Keratinocyte (primary cell): ENCODE results near the gene RCAN2. TPM values are rescaled to one million over a fixed set of nuclear protein-coding genes. Genes with fewer than 3 reads are reported as not detected.

Experiments
- DNase-seq: peaks from one replicate; pipeline ENCODE4 v3.0.0-alpha.2; 2011; ENCODE audit warnings: low read depth, missing footprints, low spot score
- FAIRE-seq: peaks from 2 replicates; lab custom pipeline; 2011; peaks lifted over from hg19 to GRCh38; lab: Jason Lieb, UNC
- H2AFZ ChIP-seq: 2 replicates; pipeline ENCODE4 v1.6.0; 2012; ENCODE audit warnings: low read length, control low read depth, inconsistent platforms; ENCODE audit not compliant: control insufficient read depth
- H3K27ac ChIP-seq: 2 replicates; pipeline ENCODE4 v1.5.1; 2011; ENCODE audit warnings: low read length; ENCODE audit not compliant: control insufficient read depth, insufficient read depth
- H3K27me3 ChIP-seq: 3 replicates; pipeline ENCODE4 v1.6.0; 2011; ENCODE audit warnings: low read length; ENCODE audit not compliant: control insufficient read depth, insufficient read depth; ENCODE audit errors: extremely low read depth
- H3K36me3 ChIP-seq, 2 experiments: 2 replicates in 1 of 2; 3 replicates in 1 of 2; pipeline ENCODE4 v1.5.1; 2011; ENCODE audit warnings: low read length in 2 of 2, mild to moderate bottlenecking in 1 of 2; ENCODE audit not compliant: control insufficient read depth in 2 of 2, insufficient read depth in 2 of 2; ENCODE audit errors: extremely low read depth in 1 of 2
- H3K4me1 ChIP-seq: 3 replicates; pipeline ENCODE4 v1.5.1; 2011; ENCODE audit warnings: low read length; ENCODE audit not compliant: control insufficient read depth, insufficient read depth; ENCODE audit errors: extremely low read depth
- H3K4me2 ChIP-seq: 3 replicates; pipeline ENCODE4 v1.6.0; 2011; ENCODE audit warnings: low read depth, low read length; ENCODE audit not compliant: control insufficient read depth, insufficient read depth; ENCODE audit errors: extremely low read depth
- H3K4me3 ChIP-seq, 3 experiments: fragments of 200-600 bp in 1 of 3; sonication (generic) in 1 of 3; 2 replicates in 2 of 3; 3 replicates in 1 of 3; pipeline ENCODE4 v1.5.1; 2011 to 2016; ENCODE audit warnings: low read length in 3 of 3, mild to moderate bottlenecking in 3 of 3, control low read depth in 2 of 3, inconsistent platforms in 1 of 3, low read depth in 1 of 3, mixed read lengths in 1 of 3, mixed run types in 1 of 3, moderate library complexity in 1 of 3; ENCODE audit not compliant: control insufficient read depth in 2 of 3, insufficient read depth in 2 of 3; ENCODE audit errors: extremely low read depth in 1 of 3
- H3K79me2 ChIP-seq: 2 replicates; pipeline ENCODE4 v1.6.0; 2012; ENCODE audit warnings: low read length; ENCODE audit not compliant: control insufficient read depth, insufficient read depth
- H3K9ac ChIP-seq: 3 replicates; pipeline ENCODE4 v1.6.0; 2011; ENCODE audit warnings: low read length; ENCODE audit not compliant: control insufficient read depth, insufficient read depth; ENCODE audit errors: extremely low read depth
- H3K9me1 ChIP-seq: 3 replicates; pipeline ENCODE4 v1.6.0; 2011; ENCODE audit warnings: low read length; ENCODE audit not compliant: control insufficient read depth, insufficient read depth; ENCODE audit errors: extremely low read depth
- H3K9me3 ChIP-seq: 2 replicates; pipeline ENCODE4 v1.5.1; 2012; ENCODE audit warnings: low read depth, low read length; ENCODE audit not compliant: control insufficient read depth
- H4K20me1 ChIP-seq: 3 replicates; pipeline ENCODE4 v1.6.0; 2011; ENCODE audit warnings: low read length; ENCODE audit not compliant: control insufficient read depth, insufficient read depth; ENCODE audit errors: extremely low read depth
- EZH2 ChIP-seq: IDR thresholded peaks from one replicate; pipeline ENCODE4 v1.6.1; 2012; ENCODE audit warnings: inconsistent platforms, mild to moderate bottlenecking, low read length, moderate library complexity
- dilution Hi-C: fragments of 300-500 bp; cut with MboI; formaldehyde crosslinking; loops from one replicate; pipeline ENCODE4 v1.7.0; 2020; ENCODE audit warnings: low sequenced_read_pairs; ENCODE audit not compliant: extremely low pct_ligation_motif_present
- polyA plus RNA-seq, 5 experiments: library from polyadenylated mRNA; depleted of rRNA in 3 of 5; stranded (reverse) in 3 of 5; stranded (forward) in 1 of 5; unstranded in 1 of 5; fragments of >200 nt; gene quantifications; 1 replicate in 1 of 5; 2 replicates in 3 of 5; 3 replicates in 1 of 5; pipeline versions ENCODE4 v1.2.1 to v1.2.3, GENCODE V29; 2011 to 2012; ENCODE audit warnings: missing spikeins in 2 of 5, low read depth in 1 of 5, low replicate concordance in 1 of 5
- TF ChIP-seq, protein P1 (sequence below), 3 experiments: IDR thresholded peaks in 1 of 3; conservative IDR thresholded peaks in 1 of 3; optimal IDR thresholded peaks in 1 of 3; 2 replicates in 2 of 3; 3 replicates in 1 of 3; pipeline versions ENCODE3 to v1.5.1; 2011; ENCODE audit warnings: low read length in 3 of 3, mild to moderate bottlenecking in 3 of 3, moderate library complexity in 2 of 3, control low read depth in 1 of 3, inconsistent platforms in 1 of 3; ENCODE audit not compliant: insufficient read depth in 2 of 3; ENCODE audit errors: extremely low read depth in 1 of 3

Gene RCAN2
- polyA plus RNA-seq, 1 donor (not counting 4 experiments of a cell fraction or from before 2014, with no cell fraction given) = not detected

DNA sequence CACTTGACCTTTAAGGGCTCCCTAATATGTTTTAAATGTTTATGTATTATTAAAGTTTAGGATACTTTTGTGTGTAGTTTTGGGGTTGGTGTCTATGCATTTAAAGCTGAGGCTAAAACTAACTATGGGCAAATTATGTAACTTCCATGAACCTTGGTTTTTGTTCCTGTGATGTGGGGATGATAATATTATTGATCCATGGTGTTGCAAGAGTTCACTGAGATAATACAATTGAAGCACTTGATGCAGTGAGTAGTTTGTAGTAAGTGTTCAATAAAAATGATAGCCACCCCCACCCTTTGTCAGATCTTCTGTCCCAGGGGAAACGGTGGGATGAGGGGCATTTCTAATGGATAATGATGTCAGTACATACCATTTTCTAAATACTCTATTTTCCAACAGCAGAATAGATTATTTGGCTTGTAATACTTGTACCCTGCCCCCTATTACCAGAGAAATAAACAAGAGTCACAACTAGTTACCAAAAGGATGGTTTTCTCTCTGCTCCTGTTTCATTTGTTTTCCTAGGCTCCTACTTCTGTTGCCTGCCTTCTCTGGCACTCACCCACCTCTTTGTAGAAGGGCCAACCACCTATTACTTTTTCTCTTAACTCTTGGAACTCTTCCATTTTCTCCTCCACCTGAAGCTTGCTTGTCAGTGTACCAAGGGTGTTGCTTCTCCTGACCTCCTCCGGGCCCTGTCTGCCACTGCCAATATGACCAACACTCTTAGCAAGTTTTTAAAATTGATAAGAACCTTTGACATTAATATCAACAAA lies 97.9 kb downstream of the RCAN2 start:
- no peak for DNase-seq
- H3K4me2 ChIP-seq = no peak overlapping the region
- no peak for FAIRE-seq
- no peaks in the 10 kb centered on the region for H3K79me2 ChIP-seq
- no peaks in the 10 kb centered on the region for H4K20me1 ChIP-seq
- no peak overlapping the region for H3K4me3 ChIP-seq
- no peaks in the 10 kb centered on the region for H3K9me1 ChIP-seq
- H2AFZ ChIP-seq = no peak overlapping the region
- H3K27me3 ChIP-seq = no peaks in the 10 kb centered on the region
- H3K9ac ChIP-seq = no peak overlapping the region
- H3K9me3 ChIP-seq = no peaks in the 10 kb centered on the region
- TF ChIP-seq, protein P1, sequence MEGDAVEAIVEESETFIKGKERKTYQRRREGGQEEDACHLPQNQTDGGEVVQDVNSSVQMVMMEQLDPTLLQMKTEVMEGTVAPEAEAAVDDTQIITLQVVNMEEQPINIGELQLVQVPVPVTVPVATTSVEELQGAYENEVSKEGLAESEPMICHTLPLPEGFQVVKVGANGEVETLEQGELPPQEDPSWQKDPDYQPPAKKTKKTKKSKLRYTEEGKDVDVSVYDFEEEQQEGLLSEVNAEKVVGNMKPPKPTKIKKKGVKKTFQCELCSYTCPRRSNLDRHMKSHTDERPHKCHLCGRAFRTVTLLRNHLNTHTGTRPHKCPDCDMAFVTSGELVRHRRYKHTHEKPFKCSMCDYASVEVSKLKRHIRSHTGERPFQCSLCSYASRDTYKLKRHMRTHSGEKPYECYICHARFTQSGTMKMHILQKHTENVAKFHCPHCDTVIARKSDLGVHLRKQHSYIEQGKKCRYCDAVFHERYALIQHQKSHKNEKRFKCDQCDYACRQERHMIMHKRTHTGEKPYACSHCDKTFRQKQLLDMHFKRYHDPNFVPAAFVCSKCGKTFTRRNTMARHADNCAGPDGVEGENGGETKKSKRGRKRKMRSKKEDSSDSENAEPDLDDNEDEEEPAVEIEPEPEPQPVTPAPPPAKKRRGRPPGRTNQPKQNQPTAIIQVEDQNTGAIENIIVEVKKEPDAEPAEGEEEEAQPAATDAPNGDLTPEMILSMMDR (optimal IDR thresholded peaks at IDR 0.05 in 1 of 3, IDR thresholded peaks at IDR 0.05 in 1 of 3, conservative IDR thresholded peaks at IDR 0.05 in 1 of 3; ENCODE audit: extremely low read depth in 1 of 3, insufficient read depth in 2 of 3, low read length in 3 of 3) = no peak
- no peak for TF ChIP-seq EZH2
- no peaks in the 10 kb centered on the region for H3K36me3 ChIP-seq
- dilution Hi-C loops = no loop called here
- no peaks in the 10 kb centered on the region for H3K4me1 ChIP-seq
- H3K27ac ChIP-seq = no peak overlapping the region

- Histone ChIP-seq H3K4me1 (no peaks in the 10 kb centered on the region), H3K27ac (no peak overlapping the region), H4K20me1 (no peaks in the 10 kb centered on the region), H3K9me1 (no peaks in the 10 kb centered on the region), H3K36me3 (no peaks in the 10 kb centered on the region), H3K9me3 (no peaks in the 10 kb centered on the region), H3K79me2 (no peaks in the 10 kb centered on the region), H3K9ac (no peak overlapping the region), H3K4me2 (no peak overlapping the region), H3K4me3 (no peak overlapping the region), H3K27me3 (no peaks in the 10 kb centered on the region), H2AFZ (no peak overlapping the region)
- FAIRE-seq (no peak), DNase-seq (no peak)
- dilution Hi-C loops = no loop called here
- TF ChIP-seq, protein P1 (optimal IDR thresholded peaks at IDR 0.05 in 1 of 3, IDR thresholded peaks at IDR 0.05 in 1 of 3, conservative IDR thresholded peaks at IDR 0.05 in 1 of 3; ENCODE audit: extremely low read depth in 1 of 3, insufficient read depth in 2 of 3, low read length in 3 of 3) = no peak
- TF ChIP-seq EZH2 = no peak
Measured at GRCh38 chr6:46392294-46392693, 99.0 kb downstream of the RCAN2 start.
